Measurements from ENCODE around the gene SAP30. TPM values are rescaled to one million over a fixed set of nuclear protein-coding genes. Genes with fewer than 3 reads are reported as not detected.

SAP30 gene
- total and polyA plus RNA-seq, 5 donors from 2014 or later = 6.0 to 16.7 (median 8.4) TPM

Other genes starting within 250 kb of the SAP30 start
- gene GALNT7, start 202.1 kb upstream of the SAP30 start, total RNA-seq = 13.8 TPM
- gene GALNT7, start 202.1 kb upstream of the SAP30 start, polyA plus RNA-seq = 10 to 100 TPM; 13.0 to 19.5 (median 15.4) TPM
- 210 TPM for gene HMGB2, start 36.6 kb upstream of the SAP30 start, total RNA-seq
- 100 to 1,000 TPM; 280 to 438 (median 341) TPM for gene HMGB2, start 36.6 kb upstream of the SAP30 start, polyA plus RNA-seq
- gene SCRG1, start 28.2 kb downstream of the SAP30 start, total RNA-seq = not detected
- under 1 TPM in 2 of 4 donors, not detected in 2; 0.05 to 0.17 TPM for gene SCRG1, start 28.2 kb downstream of the SAP30 start, polyA plus RNA-seq
- not detected for gene HAND2, start 159.3 kb downstream of the SAP30 start, total RNA-seq
- not detected for gene HAND2, start 159.3 kb downstream of the SAP30 start, polyA plus RNA-seq